B cell (primary cell): ENCODE results near the gene SLC13A4.

Experiments used
- CTCF ChIP-seq: fragments of 200-600 bp; IDR thresholded peaks from one replicate; pipeline ENCODE4 v1.8.0; 2022; ENCODE audit warnings: antibody characterized with exemption, mild to moderate bottlenecking
- EZH2 ChIP-seq: IDR thresholded peaks from 2 replicates; pipeline ENCODE4 v1.6.1; 2012; ENCODE audit warnings: borderline replicate concordance, low read depth, mild to moderate bottlenecking, moderate library complexity, low read length; ENCODE audit not compliant: insufficient read depth, poor library complexity, severe bottlenecking

DNA sequence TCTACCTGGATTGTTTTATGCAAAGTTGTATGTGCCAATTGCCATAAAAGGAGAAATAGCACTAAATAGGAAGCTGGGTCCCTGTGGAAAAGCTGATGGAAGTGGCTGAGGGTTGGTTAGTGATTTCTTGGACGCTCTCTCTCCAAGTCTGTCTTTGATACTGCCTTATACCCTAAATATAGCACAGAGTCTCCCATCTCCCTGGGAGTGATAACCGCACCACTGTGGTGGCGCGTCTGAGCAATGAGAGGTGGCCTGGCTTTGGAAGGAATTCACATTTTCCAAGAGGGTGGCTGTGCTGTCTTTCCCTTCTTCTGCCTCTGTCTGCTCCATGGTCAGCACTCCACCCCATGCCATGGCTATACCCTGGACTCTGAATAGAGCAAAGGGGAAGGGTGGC, 34.4 kb downstream of the SLC13A4 start:
- TF ChIP-seq CTCF: no peak
- no peak for TF ChIP-seq EZH2
